ENCODE data around the gene GSS. TPM values are rescaled to one million over a fixed set of nuclear protein-coding genes. Genes with fewer than 3 reads are reported as not detected.

The GSS gene
- total RNA-seq, 1 donor from 2014 or later = 63.9 TPM

DNA sequence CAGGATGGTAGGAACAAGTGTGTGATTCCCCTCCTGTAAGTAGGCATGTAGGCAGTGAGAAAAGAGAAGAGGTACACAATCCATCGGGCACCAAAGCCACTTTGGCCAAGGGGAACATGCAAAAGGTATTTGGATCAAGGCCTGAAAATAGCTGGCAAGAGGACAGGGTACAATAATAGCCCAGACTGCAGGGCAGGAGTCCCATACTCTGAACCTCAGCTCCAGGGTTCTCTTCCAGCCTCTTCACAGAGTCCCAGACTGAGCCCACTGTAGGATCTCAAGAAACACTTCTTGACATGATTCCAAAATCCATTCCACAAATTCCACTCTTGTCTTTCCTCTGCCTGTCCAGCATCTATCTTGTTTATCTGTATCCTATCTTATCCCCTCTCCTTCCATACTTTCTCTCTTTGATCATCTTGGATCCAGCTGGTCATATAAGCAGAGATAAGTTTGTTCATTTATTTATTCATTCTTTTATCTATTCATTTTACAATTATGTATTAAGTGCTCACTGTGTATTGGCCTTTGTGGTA, 59.5 kb downstream of the GSS start:
- no peaks in the 10 kb centered on the region for H3K36me3 ChIP-seq
- H3K4me2 ChIP-seq = no peak overlapping the region
- Mint-ChIP-seq H3K9me3 (no peaks in the 10 kb centered on the region), H3K27ac (no peak overlapping the region), H3K4me1 (no peaks in the 10 kb centered on the region), H3K4me3 (no peak overlapping the region), H3K27me3 (ENCODE audit: insufficient read depth, low read depth) (no peaks in the 10 kb centered on the region), H3K36me3 (peaks cover 14% of the 10 kb centered on the region)
- no peaks in the 10 kb centered on the region for H3K27me3 ChIP-seq
- H4K20me1 ChIP-seq (ENCODE audit: low read depth) = no peaks in the 10 kb centered on the region
- no peak overlapping the region for H3K9ac ChIP-seq
- no peaks in the 10 kb centered on the region for H3F3A ChIP-seq (ENCODE audit: low read depth)
- H3K79me2 ChIP-seq (ENCODE audit: low read depth) = no peaks in the 10 kb centered on the region
- no peak for TF ChIP-seq EZH2phosphoT487 (IDR thresholded peaks at IDR 0.05)
- TF ChIP-seq EZH2 (IDR thresholded peaks at IDR 0.05) = no peak
- TF ChIP-seq CTCF (IDR thresholded peaks at IDR 0.05) = no peak
- no peak overlapping the region for H2AFZ ChIP-seq (replicated peaks)
- H3K27ac ChIP-seq = no peak overlapping the region
- H3K4me1 ChIP-seq = no peaks in the 10 kb centered on the region
- no peaks in the 10 kb centered on the region for H3K9me3 ChIP-seq (ENCODE audit: low read depth)
- H3K4me3 ChIP-seq = no peak overlapping the region
- DNase-seq (ENCODE audit: low spot score) = no peak

- H3K36me3 ChIP-seq = no peaks in the 10 kb centered on the region
- no peaks in the 10 kb centered on the region for H3K27me3 Mint-ChIP-seq (ENCODE audit: insufficient read depth, low read depth)
- H3K27me3 ChIP-seq = no peaks in the 10 kb centered on the region
- H3K9me3 ChIP-seq (ENCODE audit: low read depth) = no peaks in the 10 kb centered on the region
- no peak overlapping the region for H3K27ac Mint-ChIP-seq
- peaks cover 11% of the 10 kb centered on the region for H3K36me3 Mint-ChIP-seq
- H3K9ac ChIP-seq = no peak overlapping the region
- TF ChIP-seq EZH2phosphoT487 (IDR thresholded peaks at IDR 0.05) (no peak), EZH2 (IDR thresholded peaks at IDR 0.05) (no peak), CTCF (IDR thresholded peaks at IDR 0.05) (no peak)
- no peaks in the 10 kb centered on the region for H3K4me1 ChIP-seq
- no peaks in the 10 kb centered on the region for H3K9me3 Mint-ChIP-seq
- H3K27ac ChIP-seq = no peak overlapping the region
- no peak overlapping the region for H3K4me3 ChIP-seq
- H3K4me1 Mint-ChIP-seq = no peaks in the 10 kb centered on the region
- no peaks in the 10 kb centered on the region for H3K79me2 ChIP-seq (ENCODE audit: low read depth)
- no peak for DNase-seq (ENCODE audit: low spot score)
- no peak overlapping the region for H3K4me3 Mint-ChIP-seq
- H2AFZ ChIP-seq (replicated peaks) = no peak overlapping the region
- H3K4me2 ChIP-seq = no peak overlapping the region
- no peaks in the 10 kb centered on the region for H3F3A ChIP-seq (ENCODE audit: low read depth)
- H4K20me1 ChIP-seq (ENCODE audit: low read depth) = no peaks in the 10 kb centered on the region
Observed at GRCh38 chr20:34895465-34895864, 60.1 kb downstream of the GSS start.

DNA sequence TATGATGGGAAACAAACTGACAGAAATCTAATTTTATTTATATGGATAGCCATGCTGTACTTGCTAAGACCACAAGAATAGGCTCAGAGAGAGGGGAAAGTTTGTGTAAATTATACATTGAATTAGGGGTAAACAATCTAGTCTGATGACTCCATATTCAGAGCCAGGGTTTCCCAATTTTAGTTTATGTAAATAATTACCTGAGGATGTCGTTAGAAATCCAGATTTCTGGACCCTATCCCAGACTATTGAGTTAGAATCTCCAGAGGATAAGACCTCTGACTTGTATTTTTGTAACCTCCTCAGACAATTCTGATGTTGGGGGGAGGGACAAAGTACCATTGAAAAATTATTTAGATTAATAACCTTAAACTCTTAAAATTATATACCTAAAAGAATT, 60.9 kb downstream of the GSS start:
- no peak overlapping the region for H3K27ac ChIP-seq
- no peaks in the 10 kb centered on the region for H3F3A ChIP-seq (ENCODE audit: low read depth)
- no peak overlapping the region for H3K4me3 ChIP-seq
- H3K4me2 ChIP-seq = no peak overlapping the region
- no peak overlapping the region for H3K4me3 Mint-ChIP-seq
- no peaks in the 10 kb centered on the region for H3K79me2 ChIP-seq (ENCODE audit: low read depth)
- TF ChIP-seq CTCF (IDR thresholded peaks at IDR 0.05) = no peak
- TF ChIP-seq EZH2 (IDR thresholded peaks at IDR 0.05) = no peak
- no peak for TF ChIP-seq EZH2phosphoT487 (IDR thresholded peaks at IDR 0.05)
- H3K9ac ChIP-seq = no peak overlapping the region
- no peaks in the 10 kb centered on the region for H3K9me3 Mint-ChIP-seq
- no peaks in the 10 kb centered on the region for H3K9me3 ChIP-seq (ENCODE audit: low read depth)
- no peaks in the 10 kb centered on the region for H4K20me1 ChIP-seq (ENCODE audit: low read depth)
- H3K27me3 Mint-ChIP-seq (ENCODE audit: insufficient read depth, low read depth) = no peaks in the 10 kb centered on the region
- no peak overlapping the region for H3K27ac Mint-ChIP-seq
- DNase-seq (ENCODE audit: low spot score) = no peak
- H2AFZ ChIP-seq (replicated peaks) = no peak overlapping the region
- H3K4me1 Mint-ChIP-seq = no peaks in the 10 kb centered on the region
- no peaks in the 10 kb centered on the region for H3K4me1 ChIP-seq
- H3K36me3 ChIP-seq = no peaks in the 10 kb centered on the region
- peaks cover 10% of the 10 kb centered on the region for H3K36me3 Mint-ChIP-seq
- no peaks in the 10 kb centered on the region for H3K27me3 ChIP-seq

Measured in neural progenitor cell (in vitro differentiated cells).